Vagina (tissue), 2 donors: Measurements from ENCODE around the gene TNNI2.

Experiments used
- POLR2A ChIP-seq, 2 donors: fragments of 450-650 bp; IDR thresholded peaks; one replicate each; pipeline ENCODE4 v1.6.1; 2017; ENCODE audit warnings: antibody characterized with exemption in 2 of 2, mild to moderate bottlenecking in 2 of 2, moderate library complexity in 2 of 2
- POLR2AphosphoS5 ChIP-seq, 2 donors: sonication (generic); formaldehyde crosslinking; IDR thresholded peaks; one replicate each; pipeline ENCODE4 v1.9.0; 2017; ENCODE audit warnings: antibody characterized with exemption in 2 of 2, mild to moderate bottlenecking in 2 of 2, low read depth in 1 of 2; ENCODE audit not compliant: insufficient read depth in 1 of 2
- TF ChIP-seq, protein P1 (sequence below), 3 experiments: fragments of 450-650 bp in 2 of 3; fragments of 200-600 bp in 1 of 3; sonication (generic) in 1 of 3; IDR thresholded peaks; one replicate each; pipeline ENCODE4 v1.5.1; 2017 to 2019; ENCODE audit warnings: antibody characterized with exemption in 3 of 3, mild to moderate bottlenecking in 2 of 3, moderate library complexity in 2 of 3

DNA sequence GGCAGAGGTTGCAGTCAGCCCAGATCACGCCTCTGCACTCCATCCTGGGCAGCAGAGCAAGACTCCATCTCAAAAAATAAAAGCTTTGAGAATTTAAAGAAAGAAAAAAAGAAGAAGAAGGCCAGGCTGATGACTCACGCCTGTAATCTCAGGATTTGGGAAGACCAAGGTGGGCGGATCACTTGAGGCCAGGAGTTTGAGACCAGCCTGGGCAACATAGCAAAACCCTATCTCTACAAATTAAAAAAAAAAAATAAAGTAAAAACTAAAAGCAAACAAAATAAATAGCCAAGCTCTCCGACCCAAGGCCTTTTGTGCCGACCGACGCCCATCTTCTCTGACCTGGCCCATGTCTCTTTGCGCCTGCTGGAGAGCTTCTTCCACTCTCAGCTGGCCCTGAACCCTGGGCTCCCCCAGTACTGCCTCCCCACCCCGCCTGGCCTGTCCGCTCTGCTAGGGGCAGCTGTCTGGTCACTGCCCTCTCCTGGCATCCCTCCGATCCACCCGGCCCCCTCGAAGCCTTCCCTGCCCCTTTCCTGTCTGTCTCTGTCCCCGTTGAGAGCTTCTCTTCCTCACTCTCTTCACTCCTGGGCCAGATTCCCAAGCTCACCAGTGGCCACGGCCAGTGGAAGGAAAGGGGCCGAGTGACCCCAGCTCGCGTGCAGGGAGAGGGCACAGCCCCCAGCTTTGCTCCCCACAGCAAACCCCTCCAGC, 9.3 kb downstream of the TNNI2 start:
- TF ChIP-seq, protein P1, sequence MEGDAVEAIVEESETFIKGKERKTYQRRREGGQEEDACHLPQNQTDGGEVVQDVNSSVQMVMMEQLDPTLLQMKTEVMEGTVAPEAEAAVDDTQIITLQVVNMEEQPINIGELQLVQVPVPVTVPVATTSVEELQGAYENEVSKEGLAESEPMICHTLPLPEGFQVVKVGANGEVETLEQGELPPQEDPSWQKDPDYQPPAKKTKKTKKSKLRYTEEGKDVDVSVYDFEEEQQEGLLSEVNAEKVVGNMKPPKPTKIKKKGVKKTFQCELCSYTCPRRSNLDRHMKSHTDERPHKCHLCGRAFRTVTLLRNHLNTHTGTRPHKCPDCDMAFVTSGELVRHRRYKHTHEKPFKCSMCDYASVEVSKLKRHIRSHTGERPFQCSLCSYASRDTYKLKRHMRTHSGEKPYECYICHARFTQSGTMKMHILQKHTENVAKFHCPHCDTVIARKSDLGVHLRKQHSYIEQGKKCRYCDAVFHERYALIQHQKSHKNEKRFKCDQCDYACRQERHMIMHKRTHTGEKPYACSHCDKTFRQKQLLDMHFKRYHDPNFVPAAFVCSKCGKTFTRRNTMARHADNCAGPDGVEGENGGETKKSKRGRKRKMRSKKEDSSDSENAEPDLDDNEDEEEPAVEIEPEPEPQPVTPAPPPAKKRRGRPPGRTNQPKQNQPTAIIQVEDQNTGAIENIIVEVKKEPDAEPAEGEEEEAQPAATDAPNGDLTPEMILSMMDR (IDR thresholded peaks at IDR 0.05) = no peak
- no peak for TF ChIP-seq POLR2AphosphoS5 (IDR thresholded peaks at IDR 0.05; ENCODE audit: insufficient read depth in 1 of 2, low read depth in 1 of 2)
- no peak for TF ChIP-seq POLR2A (IDR thresholded peaks at IDR 0.05)
